C4-2B (cell line): ENCODE measurements around the gene PROM1.

Experiments used
- H3K27ac ChIP-seq: fragments of 450-650 bp; 2 replicates; pipeline ENCODE4 v1.5.1; 2017
- CTCF ChIP-seq: fragments of 450-650 bp; conservative IDR thresholded peaks from 2 replicates; pipeline ENCODE4 v1.5.1; 2017; ENCODE audit warnings: mild to moderate bottlenecking
- ZFX ChIP-seq: fragments of 450-650 bp; IDR thresholded peaks from 2 replicates; pipeline ENCODE4 v1.6.1; 2017

The PROM1 gene

DNA sequence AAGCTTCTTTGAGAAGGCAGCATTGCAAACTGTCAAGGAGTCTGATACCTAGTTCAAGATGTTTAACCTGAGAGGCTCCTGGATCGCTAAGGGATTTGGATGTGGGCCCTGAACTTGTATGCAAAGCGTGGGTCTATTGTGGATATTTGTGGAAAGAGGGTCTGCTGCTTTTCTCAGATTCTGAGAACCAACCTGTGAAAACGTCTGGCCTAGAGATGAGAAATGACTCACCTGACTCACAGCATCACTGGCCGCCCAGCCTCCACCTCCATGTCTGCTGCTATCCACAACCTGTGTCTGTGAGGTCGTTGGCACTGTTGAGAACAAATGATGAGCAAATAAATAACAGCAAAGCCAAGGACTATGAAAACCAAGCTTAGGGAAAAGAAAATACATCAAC, 33.3 kb upstream of the PROM1 start:
- no peak for TF ChIP-seq ZFX
- TF ChIP-seq CTCF = no peak
- H3K27ac ChIP-seq = no peak overlapping the region

GRCh38 chr4:16116493-16116990, 32.7 kb upstream of the PROM1 start:
- no peak overlapping the region for H3K27ac ChIP-seq
- TF ChIP-seq ZFX = no peak
- TF ChIP-seq CTCF = no peak

DNA sequence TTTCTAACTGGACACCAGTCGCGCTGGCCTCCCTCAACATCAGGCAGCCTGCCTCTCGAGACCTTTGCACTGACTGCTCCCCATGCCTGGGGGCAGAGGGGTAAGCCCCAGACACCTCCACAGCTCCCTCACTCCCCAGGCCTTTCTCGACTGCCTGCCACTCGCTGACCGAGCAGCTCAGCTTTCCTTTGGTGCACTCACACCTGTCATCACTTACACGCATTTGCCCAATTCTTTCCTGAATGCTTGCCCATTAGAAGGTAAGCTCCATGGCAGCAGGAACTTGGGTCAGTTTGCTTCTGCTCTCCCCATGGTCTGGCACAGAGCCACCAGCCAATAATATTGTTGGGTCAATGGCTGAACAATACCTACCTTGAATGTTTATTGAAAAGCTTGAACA, 32.2 kb upstream of the PROM1 start:
- TF ChIP-seq ZFX = no peak
- no peak overlapping the region for H3K27ac ChIP-seq

DNA sequence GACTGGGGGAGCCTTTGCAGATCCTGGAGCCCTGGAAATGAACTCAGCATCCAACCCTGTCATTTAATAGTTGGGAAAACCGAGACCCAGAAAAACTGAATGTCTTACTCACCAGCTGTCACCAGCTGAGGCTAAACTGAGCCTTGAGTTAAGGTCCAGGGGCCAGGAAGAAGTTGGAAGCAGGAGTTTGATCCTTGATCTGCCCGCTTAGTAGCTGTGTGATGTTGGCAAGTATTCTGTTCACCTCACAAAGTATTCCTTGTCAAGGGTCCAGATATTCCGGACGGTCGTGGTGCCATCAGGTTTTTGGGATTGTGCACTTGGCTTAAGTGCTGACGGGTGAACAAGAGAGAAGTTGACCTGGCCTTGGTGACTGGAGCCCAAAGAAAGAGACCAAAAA, 30.7 kb upstream of the PROM1 start:
- H3K27ac ChIP-seq = no peak overlapping the region
- TF ChIP-seq CTCF (no peak), ZFX (no peak)

- TF ChIP-seq CTCF (no peak), ZFX (no peak)
- H3K27ac ChIP-seq = no peak overlapping the region
Measured at GRCh38 chr4:16113741-16114140, 29.9 kb upstream of the PROM1 start.

DNA sequence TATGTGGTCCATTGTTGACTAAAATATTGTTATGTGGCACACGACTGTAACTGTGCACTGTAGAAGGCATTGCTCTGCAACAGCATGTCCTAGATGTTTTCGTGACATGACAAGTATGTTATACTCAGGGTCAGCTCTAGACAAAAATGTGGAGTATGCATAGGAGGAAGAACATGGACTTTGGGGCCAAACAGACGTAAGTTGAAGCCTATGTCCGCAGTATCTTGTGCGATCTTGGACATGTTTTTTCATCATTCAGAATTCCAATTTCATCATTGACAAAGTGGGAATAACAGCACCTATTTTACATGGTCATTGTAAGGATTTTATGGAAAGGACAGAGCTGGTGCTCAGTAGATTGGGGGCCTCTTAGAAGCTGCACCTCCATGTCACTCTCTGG, 27.7 kb upstream of the PROM1 start:
- no peak overlapping the region for H3K27ac ChIP-seq
- TF ChIP-seq ZFX (no peak), CTCF (no peak)

- no peak for TF ChIP-seq CTCF
- no peak for TF ChIP-seq ZFX
- no peak overlapping the region; the same call in 1 of the 2 replicates for H3K27ac ChIP-seq
Measured at GRCh38 chr4:16110661-16111290, 27.0 kb upstream of the PROM1 start.

DNA sequence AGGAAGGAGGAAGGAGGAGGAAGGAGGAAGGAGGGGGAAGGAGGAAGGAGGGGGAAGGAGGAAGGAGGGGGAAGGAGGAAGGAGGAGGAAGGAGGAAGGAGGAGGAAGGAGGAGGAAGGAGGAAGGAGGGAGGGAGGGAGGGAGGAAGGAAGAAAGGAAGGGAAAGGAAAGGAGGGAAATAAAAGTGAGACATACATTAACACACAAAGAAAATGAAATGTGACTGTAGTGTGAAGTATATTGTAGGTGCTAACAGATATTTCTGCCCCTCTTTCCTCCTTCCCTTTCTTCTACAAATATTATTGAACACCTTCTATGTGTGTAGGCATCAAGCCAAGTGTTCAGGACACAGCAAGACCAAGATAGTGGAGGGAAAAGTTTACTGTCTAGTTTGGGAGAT, 26.4 kb upstream of the PROM1 start:
- no peak overlapping the region; the same call in 1 of the 2 replicates for H3K27ac ChIP-seq
- TF ChIP-seq CTCF (no peak), ZFX (no peak)
